HG03378 (cell line): Measurements from ENCODE around the gene AFF1.
"Not testable (repeated sequence)": the region's sequence is repeated elsewhere in the genome, so short reads cannot be mapped to it uniquely, and the experiment has no call there.

Source experiments
- ATAC-seq: cut with Tn5 transposase; IDR thresholded peaks from one replicate; pipeline ENCODE4 v1.9.1; 2021; ENCODE audit warnings: mild to moderate bottlenecking, moderate library complexity; ENCODE audit not compliant: unreplicated experiment

The AFF1 gene

GRCh38 chr4:87074121-87074488 lies 139.3 kb downstream of the AFF1 start:
- peak; percentile 43 for ATAC-seq

- no peak for ATAC-seq
These were observed 141.1 kb downstream of the AFF1 start for GRCh38 chr4:87075876-87076275.

DNA sequence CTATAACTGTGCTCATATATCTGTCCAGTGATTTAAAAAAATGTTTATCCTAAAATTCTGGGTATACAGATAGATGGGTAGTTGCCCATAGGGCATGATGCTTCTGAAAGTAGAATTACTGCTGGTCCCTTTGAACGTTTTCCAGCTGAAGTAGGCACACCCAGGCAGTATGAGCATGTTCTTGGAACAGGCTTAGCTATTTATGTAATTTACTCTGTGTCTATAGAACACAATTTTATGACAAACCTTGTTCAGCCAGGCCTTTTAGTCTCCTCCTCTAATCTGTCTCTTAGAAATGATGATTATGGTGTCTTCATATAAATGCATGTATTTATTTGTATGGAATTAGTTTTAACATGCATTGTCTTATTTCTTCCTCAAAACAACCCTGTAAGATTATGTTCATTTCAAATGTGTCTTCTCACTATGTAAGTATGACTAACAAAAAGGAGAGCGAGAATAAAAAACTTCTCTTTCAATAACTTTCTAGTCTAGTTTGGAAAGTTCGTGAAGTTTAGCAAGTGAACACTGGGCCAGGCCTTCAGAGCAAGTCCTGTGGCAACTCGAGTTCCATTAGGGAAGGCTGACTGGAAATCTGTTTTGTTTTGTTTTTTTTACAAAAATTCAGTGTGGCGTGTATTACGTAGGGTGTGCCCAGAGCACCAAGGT lies 142.0 kb downstream of the AFF1 start:
- ATAC-seq = no peak

GRCh38 chr4:87077914-87078585 lies 143.2 kb downstream of the AFF1 start:
- no peak for ATAC-seq

DNA sequence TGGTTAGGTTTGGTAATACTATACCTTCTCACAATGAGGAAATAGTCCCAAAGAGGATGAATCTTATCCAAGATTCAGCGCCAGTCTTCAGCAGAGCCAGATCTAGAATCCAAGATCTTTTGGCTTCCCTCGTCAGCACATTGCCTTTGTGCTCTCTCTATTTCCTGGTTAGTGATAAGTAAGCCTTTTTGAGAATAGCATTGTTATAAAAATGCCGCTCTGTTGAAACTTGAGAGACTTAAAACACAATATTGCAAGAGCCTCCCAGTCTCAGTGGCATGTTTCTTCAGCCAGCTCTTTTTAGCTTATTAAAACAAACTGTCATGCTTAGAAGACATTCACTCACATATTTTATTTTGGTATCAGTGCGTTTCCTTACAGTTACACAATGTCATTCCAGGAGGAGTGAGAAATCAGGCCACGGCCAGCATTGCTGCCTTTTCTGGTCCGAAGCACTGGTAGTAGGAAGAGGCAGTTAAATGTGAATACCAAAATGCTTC lies 144.2 kb downstream of the AFF1 start:
- no peak for ATAC-seq

DNA sequence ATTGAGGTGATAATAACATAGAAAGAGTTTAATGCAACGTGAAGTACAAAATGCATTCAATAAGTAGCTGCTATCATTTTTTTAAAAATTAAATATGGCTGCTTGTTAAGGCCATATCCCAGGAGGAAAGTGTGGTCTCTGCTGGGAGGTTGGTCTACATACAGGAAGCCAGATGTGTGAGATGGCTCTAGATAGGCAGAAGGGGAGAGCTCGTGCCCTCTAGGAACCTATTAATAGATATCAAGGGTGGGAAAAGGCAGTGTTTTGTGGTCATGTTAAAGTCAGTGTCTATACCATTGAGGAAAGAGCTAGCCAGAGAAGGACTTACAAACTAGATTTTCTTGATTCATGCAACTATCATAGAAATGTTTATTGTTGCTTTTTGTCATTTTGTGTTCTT lies 145.2 kb downstream of the AFF1 start:
- ATAC-seq = no peak

GRCh38 chr4:87080462-87080861 lies 145.7 kb downstream of the AFF1 start:
- no peak for ATAC-seq

GRCh38 chr4:87081826-87082225 lies 147.0 kb downstream of the AFF1 start:
- ATAC-seq = no peak

DNA sequence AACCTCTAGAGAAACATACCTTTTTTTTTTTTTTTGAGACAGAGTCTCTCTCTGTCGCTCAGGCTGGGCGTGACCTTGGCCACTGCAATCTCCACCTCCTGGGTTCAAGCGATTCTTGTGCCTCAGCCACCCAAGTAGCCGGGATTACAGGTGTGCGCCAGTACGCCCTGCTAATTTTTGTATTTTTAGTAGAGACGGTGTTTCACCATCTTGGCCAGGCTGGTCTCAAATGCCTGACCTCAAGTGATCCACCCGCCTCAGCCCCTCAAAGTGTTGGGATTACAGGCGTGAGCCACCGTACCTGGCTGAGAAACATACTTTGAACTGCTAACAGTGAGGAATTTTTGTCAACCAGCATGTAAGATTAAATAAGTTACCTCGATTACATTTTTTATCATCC lies 150.9 kb downstream of the AFF1 start:
- ATAC-seq = not testable (repeated sequence)

GRCh38 chr4:87086143-87086805 lies 151.5 kb downstream of the AFF1 start:
- no peak for ATAC-seq

GRCh38 chr4:87087015-87087414 lies 152.2 kb downstream of the AFF1 start:
- ATAC-seq = no peak

DNA sequence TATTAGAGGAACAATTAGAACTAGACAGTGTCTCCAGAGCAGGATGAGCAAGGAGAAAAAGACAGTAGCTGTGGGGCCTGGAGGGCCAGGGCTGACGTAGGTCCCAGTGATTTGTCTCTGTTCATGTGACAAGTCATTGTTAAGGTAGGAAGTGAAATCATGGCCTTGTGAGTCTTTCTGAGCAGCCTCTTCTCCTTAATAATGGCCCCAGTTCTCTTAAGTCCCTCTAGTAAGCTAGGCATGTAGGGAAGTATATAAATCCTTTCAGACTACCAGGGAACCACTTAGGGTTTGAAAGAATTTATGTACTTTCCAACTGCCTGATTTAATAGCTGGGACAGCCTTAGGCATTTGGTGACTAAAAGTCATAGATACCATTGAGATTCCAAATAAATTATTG lies 152.6 kb downstream of the AFF1 start:
- ATAC-seq = no peak

DNA sequence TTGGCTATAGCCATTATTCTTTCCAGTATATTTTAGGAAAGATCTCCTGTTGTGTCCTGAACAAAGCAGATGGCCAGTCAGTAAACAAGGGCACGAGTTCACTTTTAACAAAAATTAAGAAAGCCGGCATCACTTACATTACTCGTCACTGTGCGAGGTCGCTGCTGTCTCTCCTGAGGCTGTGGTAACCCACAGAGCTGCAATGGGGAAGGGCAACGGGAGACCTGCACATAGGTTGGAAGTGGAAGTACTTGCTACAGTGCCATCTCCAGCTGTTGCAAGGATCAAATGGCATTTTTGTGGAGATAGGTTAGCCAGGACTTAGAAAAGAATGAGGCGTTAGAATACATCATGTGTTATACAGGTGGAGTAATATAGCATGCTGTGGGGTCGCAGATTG lies 153.4 kb downstream of the AFF1 start:
- ATAC-seq = no peak

DNA sequence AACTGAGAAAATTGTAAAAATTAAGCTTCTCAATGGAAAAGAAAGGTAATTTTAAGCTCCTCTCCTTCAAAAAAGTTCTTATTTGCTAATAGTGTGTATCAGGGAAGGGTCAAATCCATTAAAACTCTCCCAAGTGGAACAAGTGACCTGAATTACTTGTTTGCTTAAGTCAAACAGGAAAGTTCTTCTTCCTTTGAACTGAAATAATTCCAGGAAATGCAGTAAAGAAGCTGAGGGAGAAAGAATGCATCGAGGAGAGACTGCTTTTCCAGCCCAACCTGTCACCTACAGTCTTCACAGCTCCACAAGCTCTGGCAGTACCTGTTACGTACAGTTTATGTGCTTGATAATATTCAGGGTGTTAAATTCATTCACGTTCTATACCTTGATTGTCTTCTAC lies 154.6 kb downstream of the AFF1 start:
- ATAC-seq = no peak

DNA sequence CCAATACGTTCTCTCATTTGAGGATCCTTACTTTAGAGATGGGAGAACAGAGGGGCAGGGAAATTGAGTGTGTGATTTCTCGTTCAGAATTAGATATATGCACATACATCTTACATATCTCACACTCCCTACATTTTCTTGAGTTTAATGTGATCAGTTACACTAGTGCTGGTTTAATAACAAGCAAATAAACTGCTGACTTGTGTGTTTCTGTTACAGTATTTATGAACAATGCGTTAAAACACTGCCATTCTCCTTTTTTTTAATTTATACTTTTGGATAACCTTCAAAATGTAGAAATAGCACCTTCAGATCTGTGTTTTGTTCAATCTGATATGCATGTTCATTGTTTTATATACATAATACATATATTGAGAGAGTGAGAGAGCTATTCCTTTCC lies 155.5 kb downstream of the AFF1 start:
- ATAC-seq = no peak

DNA sequence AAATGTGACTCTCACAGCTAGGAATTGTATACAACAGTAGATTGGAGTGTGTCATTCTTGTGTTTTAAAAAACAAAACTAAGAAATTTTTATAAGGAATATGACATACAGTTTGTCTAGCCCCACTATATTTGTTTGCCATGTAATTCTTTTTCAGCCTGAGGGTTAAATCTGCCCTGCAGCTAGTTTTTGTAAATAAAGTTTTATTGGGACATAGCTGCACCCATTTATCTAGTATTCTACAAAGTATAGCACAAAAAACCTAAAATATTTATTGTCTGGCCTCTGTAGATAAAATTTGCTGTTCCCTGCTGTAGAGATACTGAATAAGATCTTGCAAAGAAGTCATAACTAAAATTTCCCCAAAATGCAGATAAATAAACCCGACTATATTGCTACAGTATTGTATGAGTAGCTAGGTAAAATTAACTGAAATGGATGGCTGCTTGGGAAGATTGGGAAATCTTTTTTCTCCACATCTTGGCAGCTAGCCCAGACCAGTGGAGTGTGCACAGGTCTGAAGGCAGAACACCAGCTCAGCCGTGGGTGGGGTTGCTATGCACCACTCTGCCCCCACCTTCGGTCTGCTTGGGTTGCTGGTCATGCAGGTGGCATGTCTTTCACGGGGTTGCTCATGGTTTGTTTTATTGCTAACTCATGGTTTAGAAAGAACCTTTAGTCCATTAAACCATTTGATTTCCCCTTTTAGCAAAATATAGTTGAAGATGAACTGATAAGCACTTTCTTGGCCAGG lies 157.8 kb downstream of the AFF1 start:
- ATAC-seq = no peak

- peak; percentile 84 for ATAC-seq
These were observed 158.8 kb downstream of the AFF1 start for GRCh38 chr4:87093443-87094123.

DNA sequence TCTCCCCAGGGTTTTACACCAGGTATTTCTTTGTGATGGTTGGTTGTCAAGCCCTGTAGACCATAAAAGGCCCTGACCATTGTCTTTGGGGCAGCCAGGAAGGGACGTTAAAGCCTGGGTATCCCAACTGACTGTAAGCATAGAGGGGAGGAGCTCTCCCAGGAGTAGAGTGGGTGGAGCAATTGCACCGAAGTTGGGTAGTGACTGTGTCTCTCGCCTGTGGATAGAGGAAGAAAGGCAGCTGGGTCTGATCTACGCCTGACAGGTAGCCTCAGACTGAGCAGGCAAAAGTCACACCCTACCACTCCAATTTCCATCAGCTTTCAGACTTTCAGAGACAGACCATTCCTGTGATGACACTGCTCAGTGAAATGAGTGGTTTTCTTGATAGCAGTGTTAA lies 162.3 kb downstream of the AFF1 start:
- ATAC-seq = no peak

DNA sequence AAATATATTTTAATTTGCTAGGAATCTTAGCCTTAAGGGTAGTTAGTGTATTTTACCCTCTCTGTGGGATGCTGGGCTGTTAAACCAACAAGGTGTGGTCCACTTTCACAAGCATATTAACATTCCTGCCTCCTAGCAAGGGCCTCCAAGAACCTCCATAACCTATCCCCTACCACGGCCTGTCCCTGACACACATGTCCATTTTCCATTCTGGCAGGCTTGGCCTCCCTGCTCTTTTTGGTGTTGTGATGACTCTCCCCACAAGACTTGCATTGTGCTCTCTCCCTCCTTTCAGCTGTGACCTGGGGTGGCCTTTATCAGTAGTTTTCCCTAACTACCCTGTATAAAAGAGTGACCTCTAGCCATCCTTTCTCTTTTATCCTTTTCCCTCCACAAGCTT lies 165.4 kb downstream of the AFF1 start:
- ATAC-seq = no peak

- no peak for ATAC-seq
These were observed 166.9 kb downstream of the AFF1 start for GRCh38 chr4:87101543-87102199.
